HepG2 (cell line): Measurements from ENCODE around the gene ELOVL6. TPM values are rescaled to one million over a fixed set of nuclear protein-coding genes. Genes with fewer than 3 reads are reported as not detected.

Experiments
- ATAD3A ChIP-seq: sonication (generic); formaldehyde crosslinking; IDR thresholded peaks from 2 replicates; pipeline ENCODE4 v1.4.0; 2020; ENCODE audit warnings: missing genetic modification reagents
- CHD2 ChIP-seq: IDR thresholded peaks from 2 replicates; pipeline ENCODE4 v1.6.1; 2011; ENCODE audit warnings: low read depth, low read length, improper control_type of control experiment
- HES4 ChIP-seq: sonication (generic); formaldehyde crosslinking; IDR thresholded peaks from 2 replicates; pipeline ENCODE4 v1.9.0; 2021; ENCODE audit warnings: mild to moderate bottlenecking, missing genetic modification reagents, borderline replicate concordance
- HIVEP1 ChIP-seq: sonication (generic); formaldehyde crosslinking; IDR thresholded peaks from 2 replicates; pipeline ENCODE4 v1.4.0; 2020; ENCODE audit warnings: mild to moderate bottlenecking, missing genetic modification reagents
- MZF1 ChIP-seq: sonication (generic); formaldehyde crosslinking; IDR thresholded peaks from 2 replicates; pipeline ENCODE4 v1.8.1; 2023; ENCODE audit warnings: mild to moderate bottlenecking, missing genetic modification reagents, borderline replicate concordance
- NBN ChIP-seq: fragments of 450-650 bp; conservative IDR thresholded peaks from 2 replicates; pipeline ENCODE4 v1.6.1; 2017
- NFAT5 ChIP-seq: sonication (generic); formaldehyde crosslinking; IDR thresholded peaks from 2 replicates; pipeline ENCODE4 v1.4.0; 2020; ENCODE audit warnings: missing genetic modification reagents
- SMC3 ChIP-seq: IDR thresholded peaks from 2 replicates; pipeline ENCODE4 v1.6.1; 2011; ENCODE audit warnings: low read length, improper control_type of control experiment
- ZFP37 ChIP-seq: sonication (generic); formaldehyde crosslinking; IDR thresholded peaks from 2 replicates; pipeline ENCODE4 v1.4.0; 2020; ENCODE audit warnings: missing genetic modification reagents, borderline replicate concordance
- ZNF256 ChIP-seq: sonication (generic); formaldehyde crosslinking; conservative IDR thresholded peaks from 2 replicates; pipeline ENCODE4 v1.4.0; 2020; ENCODE audit warnings: missing genetic modification reagents
- ZNF512 ChIP-seq: sonication (generic); formaldehyde crosslinking; IDR thresholded peaks from 2 replicates; pipeline ENCODE4 v1.4.0; 2020; ENCODE audit warnings: mild to moderate bottlenecking, missing genetic modification reagents
- ZNF549 ChIP-seq: sonication (generic); formaldehyde crosslinking; IDR thresholded peaks from 2 replicates; pipeline ENCODE4 v1.5.0; 2020; ENCODE audit warnings: missing genetic modification reagents
- ZNF780A ChIP-seq: sonication (generic); formaldehyde crosslinking; IDR thresholded peaks from 2 replicates; pipeline ENCODE4 v1.8.0; 2022; ENCODE audit warnings: mild to moderate bottlenecking, missing genetic modification reagents, moderate library complexity
- ZSCAN20 ChIP-seq: sonication (generic); formaldehyde crosslinking; IDR thresholded peaks from 2 replicates; pipeline ENCODE4 v1.4.0; 2020; ENCODE audit warnings: missing genetic modification reagents, mild to moderate bottlenecking, borderline replicate concordance
- polyA plus RNA-seq, 8 experiments: library from polyadenylated mRNA; depleted of rRNA in 3 of 8; stranded (reverse) in 7 of 8; unstranded in 1 of 8; fragments of >200 nt; fragmentation: Illumina TruSeq in 4 of 8; extraction: Trizol in 4 of 8; gene quantifications; 2 replicates each; pipeline versions ENCODE4 v1.2.1 to v1.2.3, GENCODE V29; 2011 to 2016; ENCODE audit warnings: low read depth in 4 of 8, missing spikeins in 1 of 8, mixed read lengths in 1 of 8; ENCODE audit not compliant: insufficient read depth in 1 of 8
- total RNA-seq, 5 experiments: library from RNA; depleted of rRNA; stranded (reverse); fragments of >200 nt; fragmentation: Illumina TruSeq; extraction: Trizol; gene quantifications; 2 replicates each; pipeline ENCODE4 v1.2.3, GENCODE V29; 2016; ENCODE audit warnings: low read depth in 1 of 5
- TF ChIP-seq, protein P1 (sequence below): sonication (generic); formaldehyde crosslinking; IDR thresholded peaks from 2 replicates; pipeline ENCODE4 v1.4.0; 2020; ENCODE audit warnings: missing genetic modification reagents
- TF ChIP-seq, protein P2 (sequence below): sonication (generic); formaldehyde crosslinking; IDR thresholded peaks from 2 replicates; pipeline ENCODE4 v1.4.0; 2020; ENCODE audit warnings: missing genetic modification reagents

Gene ELOVL6
- total and polyA plus RNA-seq, 2 of the 13 experiments (the other 11 are each of a cell fraction or from before 2014, with no cell fraction given): 14.1 to 23.2 TPM

- no peak for TF ChIP-seq NFAT5 (CRISPR knock-in tag)
- TF ChIP-seq ZNF549 (CRISPR knock-in tag): no peak
- TF ChIP-seq HES4 (CRISPR knock-in tag): no peak
- no peak for TF ChIP-seq ZNF256 (CRISPR knock-in tag)
- TF ChIP-seq, protein P1, sequence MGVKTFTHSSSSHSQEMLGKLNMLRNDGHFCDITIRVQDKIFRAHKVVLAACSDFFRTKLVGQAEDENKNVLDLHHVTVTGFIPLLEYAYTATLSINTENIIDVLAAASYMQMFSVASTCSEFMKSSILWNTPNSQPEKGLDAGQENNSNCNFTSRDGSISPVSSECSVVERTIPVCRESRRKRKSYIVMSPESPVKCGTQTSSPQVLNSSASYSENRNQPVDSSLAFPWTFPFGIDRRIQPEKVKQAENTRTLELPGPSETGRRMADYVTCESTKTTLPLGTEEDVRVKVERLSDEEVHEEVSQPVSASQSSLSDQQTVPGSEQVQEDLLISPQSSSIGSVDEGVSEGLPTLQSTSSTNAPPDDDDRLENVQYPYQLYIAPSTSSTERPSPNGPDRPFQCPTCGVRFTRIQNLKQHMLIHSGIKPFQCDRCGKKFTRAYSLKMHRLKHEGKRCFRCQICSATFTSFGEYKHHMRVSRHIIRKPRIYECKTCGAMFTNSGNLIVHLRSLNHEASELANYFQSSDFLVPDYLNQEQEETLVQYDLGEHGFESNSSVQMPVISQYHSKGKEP (CRISPR knock-in tag): no peak
- TF ChIP-seq ZSCAN20 (CRISPR knock-in tag): 0 out of 2 replicates have a peak, but pooled peaks have one; percentile 32
- TF ChIP-seq, protein P2, sequence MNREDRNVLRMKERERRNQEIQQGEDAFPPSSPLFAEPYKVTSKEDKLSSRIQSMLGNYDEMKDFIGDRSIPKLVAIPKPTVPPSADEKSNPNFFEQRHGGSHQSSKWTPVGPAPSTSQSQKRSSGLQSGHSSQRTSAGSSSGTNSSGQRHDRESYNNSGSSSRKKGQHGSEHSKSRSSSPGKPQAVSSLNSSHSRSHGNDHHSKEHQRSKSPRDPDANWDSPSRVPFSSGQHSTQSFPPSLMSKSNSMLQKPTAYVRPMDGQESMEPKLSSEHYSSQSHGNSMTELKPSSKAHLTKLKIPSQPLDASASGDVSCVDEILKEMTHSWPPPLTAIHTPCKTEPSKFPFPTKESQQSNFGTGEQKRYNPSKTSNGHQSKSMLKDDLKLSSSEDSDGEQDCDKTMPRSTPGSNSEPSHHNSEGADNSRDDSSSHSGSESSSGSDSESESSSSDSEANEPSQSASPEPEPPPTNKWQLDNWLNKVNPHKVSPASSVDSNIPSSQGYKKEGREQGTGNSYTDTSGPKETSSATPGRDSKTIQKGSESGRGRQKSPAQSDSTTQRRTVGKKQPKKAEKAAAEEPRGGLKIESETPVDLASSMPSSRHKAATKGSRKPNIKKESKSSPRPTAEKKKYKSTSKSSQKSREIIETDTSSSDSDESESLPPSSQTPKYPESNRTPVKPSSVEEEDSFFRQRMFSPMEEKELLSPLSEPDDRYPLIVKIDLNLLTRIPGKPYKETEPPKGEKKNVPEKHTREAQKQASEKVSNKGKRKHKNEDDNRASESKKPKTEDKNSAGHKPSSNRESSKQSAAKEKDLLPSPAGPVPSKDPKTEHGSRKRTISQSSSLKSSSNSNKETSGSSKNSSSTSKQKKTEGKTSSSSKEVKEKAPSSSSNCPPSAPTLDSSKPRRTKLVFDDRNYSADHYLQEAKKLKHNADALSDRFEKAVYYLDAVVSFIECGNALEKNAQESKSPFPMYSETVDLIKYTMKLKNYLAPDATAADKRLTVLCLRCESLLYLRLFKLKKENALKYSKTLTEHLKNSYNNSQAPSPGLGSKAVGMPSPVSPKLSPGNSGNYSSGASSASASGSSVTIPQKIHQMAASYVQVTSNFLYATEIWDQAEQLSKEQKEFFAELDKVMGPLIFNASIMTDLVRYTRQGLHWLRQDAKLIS (CRISPR knock-in tag): no peak
- TF ChIP-seq CHD2: no peak
- no peak for TF ChIP-seq SMC3
- TF ChIP-seq ATAD3A (CRISPR knock-in tag): no peak
- TF ChIP-seq ZFP37: no peak
- TF ChIP-seq ZNF512 (CRISPR knock-in tag): no peak
- no peak for TF ChIP-seq ZNF780A (CRISPR knock-in tag)
- peak; percentile 72; the same call in 1 of the 2 replicates for TF ChIP-seq HIVEP1
- TF ChIP-seq MZF1: no peak
- TF ChIP-seq NBN: no peak
Measured at GRCh38 chr4:110198435-110199416, at the start of gene ELOVL6 (continued).
